Measurements from ENCODE around the gene FAM53C. TPM values are rescaled to one million over a fixed set of nuclear protein-coding genes. Genes with fewer than 3 reads are reported as not detected.

Gene FAM53C
- total and polyA plus RNA-seq, 2 experiments from 2014 or later = 21.0 to 45.0 TPM

GRCh38 chr5:138353560-138354080 lies 15.6 kb downstream of the FAM53C start (continued):
- no peak for TF ChIP-seq ZNF462 (CRISPR knock-in tag; IDR thresholded peaks at IDR 0.05)

- peak overlapping the region; percentile 97 for H3K27ac ChIP-seq (ENCODE audit: low read depth)
- no peaks in the 10 kb centered on the region; the same call in 1 of the 2 replicates for H3K9me2 ChIP-seq (ENCODE audit: insufficient read depth)
- ATAC-seq (no peak), DNase-seq (ENCODE audit: low spot score) (peak; percentile 47)
- H3K36me3 ChIP-seq (ENCODE audit: insufficient read depth) = no peaks in the 10 kb centered on the region
- H3K36me3 Mint-ChIP-seq (ENCODE audit: low read depth) = peaks cover 20% of the 10 kb centered on the region
- H3K4me1 ChIP-seq (ENCODE audit: insufficient read depth) = peaks cover 11% of the 10 kb centered on the region; the same call in 1 of the 2 replicates
- H4K20me1 ChIP-seq (replicated peaks; ENCODE audit: insufficient read depth) = peaks cover 3% of the 10 kb centered on the region; the same call in 1 of the 2 replicates
- no peaks in the 10 kb centered on the region; the same call in 2 of the 3 replicates for H3K9me3 Mint-ChIP-seq
- peaks cover 7% of the 10 kb centered on the region for H3K27me3 Mint-ChIP-seq (ENCODE audit: insufficient read depth, low read depth, poor library complexity)
- H3F3A ChIP-seq (replicated peaks; ENCODE audit: low read depth) = no peaks in the 10 kb centered on the region; the same call in 1 of the 2 replicates
- H3K27ac Mint-ChIP-seq = no peak overlapping the region
- H3K79me2 ChIP-seq (replicated peaks; ENCODE audit: insufficient read depth) = peaks cover 61% of the 10 kb centered on the region
- H3K4me1 Mint-ChIP-seq = peaks cover 24% of the 10 kb centered on the region
- peak overlapping the region; percentile 91 for H3K4me3 Mint-ChIP-seq
- H3K27me3 ChIP-seq (ENCODE audit: insufficient read depth) = no peaks in the 10 kb centered on the region
- H3K4me2 ChIP-seq = peak overlapping the region; percentile 85
- peak overlapping the region; percentile 94 for H3K4me3 ChIP-seq
- H2AFZ ChIP-seq = no peak overlapping the region
- TF ChIP-seq ZNF462 (CRISPR knock-in tag; IDR thresholded peaks at IDR 0.05) (no peak), JUNB (IDR thresholded peaks at IDR 0.05; ENCODE audit: unreplicated experiment) (no peak), ETS1 (IDR thresholded peaks at IDR 0.05) (no peak), CREB1 (CRISPR knock-in tag; IDR thresholded peaks at IDR 0.05; ENCODE audit: low read depth) (no peak), ZNF331 (CRISPR knock-in tag; IDR thresholded peaks at IDR 0.05; ENCODE audit: low read depth) (no peak), EZH2 (IDR thresholded peaks at IDR 0.05; ENCODE audit: low read depth, unreplicated experiment) (no peak), STAT1 (IDR thresholded peaks at IDR 0.05; ENCODE audit: unreplicated experiment) (no peak), EZH2phosphoT487 (IDR thresholded peaks at IDR 0.05; ENCODE audit: unreplicated experiment) (no peak)
These were observed 16.3 kb downstream of the FAM53C start for GRCh38 chr5:138354387-138354786.
